ENCODE measurements around the gene PRKN.

PRKN gene

GRCh38 chr6:161996783-161997182 lies 730.8 kb downstream of the PRKN start:
- no peak for ATAC-seq
- no peak for TF ChIP-seq ZFP3 (CRISPR knock-in tag; IDR thresholded peaks at IDR 0.05)
- no peak for TF ChIP-seq ESRRG (CRISPR knock-in tag; IDR thresholded peaks at IDR 0.05)
- TF ChIP-seq ZC3H10 (CRISPR knock-in tag; IDR thresholded peaks at IDR 0.05), result no peak
- TF ChIP-seq ZNF565 (CRISPR knock-in tag; conservative IDR thresholded peaks at IDR 0.05; ENCODE audit: low read depth), result no peak
- TF ChIP-seq RARB (CRISPR knock-in tag; IDR thresholded peaks at IDR 0.05), result no peak
- no peak for TF ChIP-seq TOX (CRISPR knock-in tag; IDR thresholded peaks at IDR 0.05; ENCODE audit: borderline replicate concordance)
- no peak for TF ChIP-seq ISL1 (CRISPR knock-in tag; IDR thresholded peaks at IDR 0.05)
- TF ChIP-seq PPARA (CRISPR knock-in tag; IDR thresholded peaks at IDR 0.05; ENCODE audit: borderline replicate concordance), result no peak

GRCh38 chr6:161985876-161986423 lies 741.6 kb downstream of the PRKN start:
- TF ChIP-seq ZNF565 (CRISPR knock-in tag; conservative IDR thresholded peaks at IDR 0.05; ENCODE audit: low read depth) (no peak), ESRRG (CRISPR knock-in tag; IDR thresholded peaks at IDR 0.05) (no peak), ARNTL (CRISPR knock-in tag; IDR thresholded peaks at IDR 0.05; ENCODE audit: borderline replicate concordance, low read depth) (no peak), ZFP30 (CRISPR knock-in tag; IDR thresholded peaks at IDR 0.05) (no peak), PATZ1 (CRISPR knock-in tag; IDR thresholded peaks at IDR 0.05; ENCODE audit: borderline replicate concordance) (no peak), GLIS3 (CRISPR knock-in tag; IDR thresholded peaks at IDR 0.05) (no peak), ZNF8 (CRISPR knock-in tag; IDR thresholded peaks at IDR 0.05) (no peak), BACH2 (CRISPR knock-in tag; IDR thresholded peaks at IDR 0.05; ENCODE audit: borderline replicate concordance) (no peak), ISL1 (CRISPR knock-in tag; IDR thresholded peaks at IDR 0.05) (no peak)

GRCh38 chr6:161984713-161985112 lies 742.9 kb downstream of the PRKN start:
- TF ChIP-seq ARNTL (CRISPR knock-in tag; IDR thresholded peaks at IDR 0.05; ENCODE audit: borderline replicate concordance, low read depth), result no peak
- no peak for TF ChIP-seq TCF4 (CRISPR knock-in tag; IDR thresholded peaks at IDR 0.05; ENCODE audit: borderline replicate concordance)
- no peak for TF ChIP-seq RARB (CRISPR knock-in tag; IDR thresholded peaks at IDR 0.05)
- no peak for TF ChIP-seq CSRNP3 (CRISPR knock-in tag; IDR thresholded peaks at IDR 0.05)
- no peak for TF ChIP-seq ZFP3 (CRISPR knock-in tag; IDR thresholded peaks at IDR 0.05)
- no peak for TF ChIP-seq ZNF8 (CRISPR knock-in tag; IDR thresholded peaks at IDR 0.05)
- TF ChIP-seq OSR1 (CRISPR knock-in tag; IDR thresholded peaks at IDR 0.05), result no peak
- no peak for TF ChIP-seq ZC3H10 (CRISPR knock-in tag; IDR thresholded peaks at IDR 0.05)
- TF ChIP-seq GLIS3 (CRISPR knock-in tag; IDR thresholded peaks at IDR 0.05), result no peak
- TF ChIP-seq PATZ1 (CRISPR knock-in tag; IDR thresholded peaks at IDR 0.05; ENCODE audit: borderline replicate concordance), result no peak
- TF ChIP-seq PPARA (CRISPR knock-in tag; IDR thresholded peaks at IDR 0.05; ENCODE audit: borderline replicate concordance), result no peak
- no peak for TF ChIP-seq ESRRG (CRISPR knock-in tag; IDR thresholded peaks at IDR 0.05)
- no peak for TF ChIP-seq ZNF565 (CRISPR knock-in tag; conservative IDR thresholded peaks at IDR 0.05; ENCODE audit: low read depth)
- TF ChIP-seq POU6F1 (CRISPR knock-in tag; IDR thresholded peaks at IDR 0.05; ENCODE audit: borderline replicate concordance, low read depth), result no peak
- no peak for TF ChIP-seq ISL1 (CRISPR knock-in tag; IDR thresholded peaks at IDR 0.05)
- no peak for ATAC-seq

More at GRCh38 chr6:161985876-161986423, 741.6 kb downstream of the PRKN start:
- no peak for ATAC-seq

GRCh38 chr6:161976553-161976952 lies 751.0 kb downstream of the PRKN start:
- ATAC-seq, result no peak
- TF ChIP-seq OSR1 (CRISPR knock-in tag; IDR thresholded peaks at IDR 0.05), result no peak
- TF ChIP-seq PPARA (CRISPR knock-in tag; IDR thresholded peaks at IDR 0.05; ENCODE audit: borderline replicate concordance), result no peak
- no peak for TF ChIP-seq PATZ1 (CRISPR knock-in tag; IDR thresholded peaks at IDR 0.05; ENCODE audit: borderline replicate concordance)
- TF ChIP-seq ZNF70 (CRISPR knock-in tag; IDR thresholded peaks at IDR 0.05), result no peak
- TF ChIP-seq ZFP30 (CRISPR knock-in tag; IDR thresholded peaks at IDR 0.05), result no peak
- TF ChIP-seq TOX (CRISPR knock-in tag; IDR thresholded peaks at IDR 0.05; ENCODE audit: borderline replicate concordance), result no peak
- TF ChIP-seq CSRNP3 (CRISPR knock-in tag; IDR thresholded peaks at IDR 0.05), result no peak
- TF ChIP-seq CREB5 (CRISPR knock-in tag; IDR thresholded peaks at IDR 0.05; ENCODE audit: low read depth), result no peak

All from SK-N-SH treated with all-trans-retinoic acid at 6 μM for 48 hours (cell line).